Liver (tissue), 9 donors: ENCODE data around the gene SLC17A3. TPM values are rescaled to one million over a fixed set of nuclear protein-coding genes. Genes with fewer than 3 reads are reported as not detected.
A peak's percentile ranks its signal among the peaks of the same experiment; 100 is the strongest.

Source experiments
- DNase-seq: peaks from one replicate; pipeline ENCODE4 v3.0.0-alpha.2; 2017; ENCODE audit warnings: low spot score
- H3K27ac ChIP-seq, 2 donors: one replicate each; pipeline ENCODE4 v1.7.0; 2013; ENCODE audit warnings: inconsistent platforms in 2 of 2, low read length in 2 of 2, control low read depth in 1 of 2, low read depth in 1 of 2, mild to moderate bottlenecking in 1 of 2
- H3K27me3 ChIP-seq, 4 donors: one replicate each; pipeline versions ENCODE4 v1.6.1 to v1.7.0; 2013; ENCODE audit warnings: low read length in 3 of 4, inconsistent platforms in 1 of 4, mild to moderate bottlenecking in 1 of 4, moderate library complexity in 1 of 4; ENCODE audit not compliant: control insufficient read depth in 4 of 4, insufficient read depth in 4 of 4
- H3K36me3 ChIP-seq, 4 donors: one replicate each; pipeline versions ENCODE4 v1.6.1 to v1.7.0; 2013; ENCODE audit warnings: low read length in 3 of 4, mild to moderate bottlenecking in 3 of 4, low read depth in 1 of 4, moderate library complexity in 1 of 4; ENCODE audit not compliant: control insufficient read depth in 4 of 4, insufficient read depth in 3 of 4
- H3K4me1 ChIP-seq, 4 donors: one replicate each; pipeline versions ENCODE4 v1.6.1 to v1.7.0; 2013; ENCODE audit warnings: low read length in 3 of 4, mild to moderate bottlenecking in 3 of 4, moderate library complexity in 1 of 4; ENCODE audit not compliant: control insufficient read depth in 4 of 4, insufficient read depth in 4 of 4
- H3K4me3 ChIP-seq, 3 donors: one replicate each; pipeline versions ENCODE4 v1.6.1 to v1.7.0; 2013; ENCODE audit warnings: low read length in 3 of 3, control low read depth in 1 of 3, low read depth in 1 of 3, mild to moderate bottlenecking in 1 of 3
- H3K9ac ChIP-seq, 2 donors: one replicate each; pipeline ENCODE4 v1.7.0; 2013; ENCODE audit warnings: low read length in 2 of 2, mild to moderate bottlenecking in 2 of 2, moderate library complexity in 2 of 2, control low read depth in 1 of 2, low read depth in 1 of 2
- H3K9me3 ChIP-seq, 4 donors: one replicate each; pipeline versions ENCODE4 v1.6.1 to v1.7.0; 2013; ENCODE audit warnings: low read length in 3 of 4; ENCODE audit not compliant: control insufficient read depth in 4 of 4
- EGR1 ChIP-seq, 2 donors: IDR thresholded peaks; 2 replicates each; pipeline ENCODE4 v1.6.1; 2016 to 2018; ENCODE audit warnings: antibody characterized with exemption in 2 of 2, low read depth in 2 of 2
- FOXA1 ChIP-seq: IDR thresholded peaks from 2 replicates; pipeline ENCODE4 v1.6.1; 2016; ENCODE audit warnings: antibody characterized with exemption
- FOXA2 ChIP-seq: IDR thresholded peaks from 2 replicates; pipeline ENCODE4 v1.6.1; 2016; ENCODE audit warnings: antibody characterized with exemption
- GABPA ChIP-seq, 2 donors: IDR thresholded peaks in 1 of 2; conservative IDR thresholded peaks in 1 of 2; 2 replicates each; pipeline ENCODE4 v1.6.1; 2016; ENCODE audit warnings: antibody characterized with exemption in 2 of 2, mild to moderate bottlenecking in 1 of 2, moderate library complexity in 1 of 2
- HNF4A ChIP-seq, 2 donors: conservative IDR thresholded peaks; 2 replicates each; pipeline ENCODE4 v1.6.1; 2016; ENCODE audit warnings: antibody characterized with exemption in 2 of 2, mild to moderate bottlenecking in 2 of 2
- HNF4G ChIP-seq: IDR thresholded peaks from 2 replicates; pipeline ENCODE4 v1.6.1; 2016; ENCODE audit warnings: antibody characterized with exemption
- JUND ChIP-seq, 2 donors: IDR thresholded peaks; 2 replicates each; pipeline ENCODE4 v1.6.1; 2016; ENCODE audit warnings: antibody characterized with exemption in 2 of 2
- NR2F2 ChIP-seq: IDR thresholded peaks from 2 replicates; pipeline ENCODE4 v1.6.1; 2016; ENCODE audit warnings: antibody characterized with exemption
- RAD21 ChIP-seq, 2 donors: IDR thresholded peaks; 2 replicates each; pipeline ENCODE4 v1.6.1; 2016; ENCODE audit warnings: antibody characterized with exemption in 2 of 2, mild to moderate bottlenecking in 2 of 2
- RXRA ChIP-seq, 2 donors: IDR thresholded peaks; 2 replicates each; pipeline ENCODE4 v1.6.1; 2017 to 2018; ENCODE audit warnings: antibody characterized with exemption in 2 of 2, mild to moderate bottlenecking in 1 of 2
- TAF1 ChIP-seq: conservative IDR thresholded peaks from 2 replicates; pipeline ENCODE4 v1.6.1; 2016; ENCODE audit warnings: antibody characterized with exemption, mild to moderate bottlenecking
- YY1 ChIP-seq: IDR thresholded peaks from 2 replicates; pipeline ENCODE4 v1.6.1; 2016; ENCODE audit warnings: antibody characterized with exemption, mild to moderate bottlenecking
- WGBS: extraction: QIAGEN DNeasy Blood & Tissue Kit; methylation state at CpG from one replicate; pipeline ENCODE4 v1.1.7; 2013; 5-methylcytosine and 5-hydroxymethylcytosine counted together
- polyA plus RNA-seq, 2 donors: library from polyadenylated mRNA; stranded (reverse) in 1 of 2; unstranded in 1 of 2; fragments of 200-250 nt in 1 of 2; fragments of >200 nt in 1 of 2; fragmentation: Nextera tagmentation in 1 of 2; extraction: Ambion mirVana in 1 of 2; gene quantifications; one replicate each; pipeline versions ENCODE4 v1.2.1 to v1.2.3, GENCODE V29; 2013 to 2015
- total RNA-seq, 2 donors: library from RNA; depleted of rRNA; stranded (reverse); fragments of >200 nt; gene quantifications; one replicate each; pipeline ENCODE4 v1.2.3, GENCODE V29; 2014
- TF ChIP-seq, protein P1 (sequence below): IDR thresholded peaks from 2 replicates; pipeline ENCODE4 v1.6.1; 2016; ENCODE audit warnings: antibody characterized with exemption
- TF ChIP-seq, protein P2 (sequence below): IDR thresholded peaks from 2 replicates; pipeline ENCODE4 v1.6.1; 2016; ENCODE audit warnings: antibody characterized with exemption
- TF ChIP-seq, protein P3 (sequence below): IDR thresholded peaks from 2 replicates; pipeline ENCODE4 v1.6.1; 2016; ENCODE audit warnings: antibody characterized with exemption
- TF ChIP-seq, protein P4 (sequence below): IDR thresholded peaks from 2 replicates; pipeline ENCODE4 v1.6.1; 2016; ENCODE audit warnings: antibody characterized with exemption, mild to moderate bottlenecking
- TF ChIP-seq, protein P5 (sequence below): fragments of 150-350 bp; IDR thresholded peaks from 2 replicates; pipeline ENCODE4 v1.5.1; 2017; ENCODE audit warnings: improper control_type of control experiment, low read depth, low read length; ENCODE audit not compliant: missing input control
- donor health status: healthy.
- donor health status: healthy.
- donor health status: healthy.
- donor health status: healthy.
- donor health status: healthy.

SLC17A3 gene
- total and polyA plus RNA-seq, 4 donors, result 1.6 to 23.2 (median 10.9) TPM

DNA sequence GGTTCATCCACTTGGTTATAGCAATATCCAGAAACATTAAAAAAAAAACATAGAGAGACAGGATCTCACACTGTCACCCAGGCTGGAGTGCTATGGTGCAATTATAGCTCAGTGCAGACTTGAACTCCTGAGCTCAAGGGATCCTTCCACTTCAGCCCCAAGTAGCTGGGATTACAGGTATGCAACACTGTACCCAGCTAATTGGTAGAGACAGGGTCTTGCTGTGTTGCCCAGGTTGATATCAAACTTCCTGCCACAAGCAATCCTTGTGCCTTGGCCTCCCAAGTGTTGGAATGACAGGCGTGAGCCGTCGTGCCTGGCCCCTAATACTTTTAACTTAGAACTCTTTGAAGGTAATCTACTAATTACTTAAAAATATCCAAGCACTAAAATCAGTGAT, 41.4 kb downstream of the SLC17A3 start:
- DNase-seq, result no peak
- TF ChIP-seq, protein P1, sequence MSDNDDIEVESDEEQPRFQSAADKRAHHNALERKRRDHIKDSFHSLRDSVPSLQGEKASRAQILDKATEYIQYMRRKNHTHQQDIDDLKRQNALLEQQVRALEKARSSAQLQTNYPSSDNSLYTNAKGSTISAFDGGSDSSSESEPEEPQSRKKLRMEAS, result no peak
- TF ChIP-seq FOXA1, result no peak
- TF ChIP-seq EGR1 (IDR thresholded peaks at IDR 0.05; ENCODE audit: low read depth in 2 of 2), result no peak
- no peak for TF ChIP-seq YY1
- no peak for TF ChIP-seq JUND (IDR thresholded peaks at IDR 0.05)
- TF ChIP-seq HNF4G, result no peak
- TF ChIP-seq TAF1, result no peak
- TF ChIP-seq GABPA (IDR thresholded peaks at IDR 0.05 in 1 of 2, conservative IDR thresholded peaks at IDR 0.05 in 1 of 2), result no peak
- no peak for TF ChIP-seq NR2F2
- TF ChIP-seq, protein P2, sequence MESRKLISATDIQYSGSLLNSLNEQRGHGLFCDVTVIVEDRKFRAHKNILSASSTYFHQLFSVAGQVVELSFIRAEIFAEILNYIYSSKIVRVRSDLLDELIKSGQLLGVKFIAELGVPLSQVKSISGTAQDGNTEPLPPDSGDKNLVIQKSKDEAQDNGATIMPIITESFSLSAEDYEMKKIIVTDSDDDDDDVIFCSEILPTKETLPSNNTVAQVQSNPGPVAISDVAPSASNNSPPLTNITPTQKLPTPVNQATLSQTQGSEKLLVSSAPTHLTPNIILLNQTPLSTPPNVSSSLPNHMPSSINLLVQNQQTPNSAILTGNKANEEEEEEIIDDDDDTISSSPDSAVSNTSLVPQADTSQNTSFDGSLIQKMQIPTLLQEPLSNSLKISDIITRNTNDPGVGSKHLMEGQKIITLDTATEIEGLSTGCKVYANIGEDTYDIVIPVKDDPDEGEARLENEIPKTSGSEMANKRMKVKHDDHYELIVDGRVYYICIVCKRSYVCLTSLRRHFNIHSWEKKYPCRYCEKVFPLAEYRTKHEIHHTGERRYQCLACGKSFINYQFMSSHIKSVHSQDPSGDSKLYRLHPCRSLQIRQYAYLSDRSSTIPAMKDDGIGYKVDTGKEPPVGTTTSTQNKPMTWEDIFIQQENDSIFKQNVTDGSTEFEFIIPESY, result no peak
- TF ChIP-seq HNF4A (conservative IDR thresholded peaks at IDR 0.05), result no peak
- TF ChIP-seq RXRA (IDR thresholded peaks at IDR 0.05), result no peak
- TF ChIP-seq, protein P3, sequence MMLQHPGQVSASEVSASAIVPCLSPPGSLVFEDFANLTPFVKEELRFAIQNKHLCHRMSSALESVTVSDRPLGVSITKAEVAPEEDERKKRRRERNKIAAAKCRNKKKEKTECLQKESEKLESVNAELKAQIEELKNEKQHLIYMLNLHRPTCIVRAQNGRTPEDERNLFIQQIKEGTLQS, result no peak
- TF ChIP-seq, protein P4, sequence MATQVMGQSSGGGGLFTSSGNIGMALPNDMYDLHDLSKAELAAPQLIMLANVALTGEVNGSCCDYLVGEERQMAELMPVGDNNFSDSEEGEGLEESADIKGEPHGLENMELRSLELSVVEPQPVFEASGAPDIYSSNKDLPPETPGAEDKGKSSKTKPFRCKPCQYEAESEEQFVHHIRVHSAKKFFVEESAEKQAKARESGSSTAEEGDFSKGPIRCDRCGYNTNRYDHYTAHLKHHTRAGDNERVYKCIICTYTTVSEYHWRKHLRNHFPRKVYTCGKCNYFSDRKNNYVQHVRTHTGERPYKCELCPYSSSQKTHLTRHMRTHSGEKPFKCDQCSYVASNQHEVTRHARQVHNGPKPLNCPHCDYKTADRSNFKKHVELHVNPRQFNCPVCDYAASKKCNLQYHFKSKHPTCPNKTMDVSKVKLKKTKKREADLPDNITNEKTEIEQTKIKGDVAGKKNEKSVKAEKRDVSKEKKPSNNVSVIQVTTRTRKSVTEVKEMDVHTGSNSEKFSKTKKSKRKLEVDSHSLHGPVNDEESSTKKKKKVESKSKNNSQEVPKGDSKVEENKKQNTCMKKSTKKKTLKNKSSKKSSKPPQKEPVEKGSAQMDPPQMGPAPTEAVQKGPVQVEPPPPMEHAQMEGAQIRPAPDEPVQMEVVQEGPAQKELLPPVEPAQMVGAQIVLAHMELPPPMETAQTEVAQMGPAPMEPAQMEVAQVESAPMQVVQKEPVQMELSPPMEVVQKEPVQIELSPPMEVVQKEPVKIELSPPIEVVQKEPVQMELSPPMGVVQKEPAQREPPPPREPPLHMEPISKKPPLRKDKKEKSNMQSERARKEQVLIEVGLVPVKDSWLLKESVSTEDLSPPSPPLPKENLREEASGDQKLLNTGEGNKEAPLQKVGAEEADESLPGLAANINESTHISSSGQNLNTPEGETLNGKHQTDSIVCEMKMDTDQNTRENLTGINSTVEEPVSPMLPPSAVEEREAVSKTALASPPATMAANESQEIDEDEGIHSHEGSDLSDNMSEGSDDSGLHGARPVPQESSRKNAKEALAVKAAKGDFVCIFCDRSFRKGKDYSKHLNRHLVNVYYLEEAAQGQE, result no peak
- TF ChIP-seq, protein P5, sequence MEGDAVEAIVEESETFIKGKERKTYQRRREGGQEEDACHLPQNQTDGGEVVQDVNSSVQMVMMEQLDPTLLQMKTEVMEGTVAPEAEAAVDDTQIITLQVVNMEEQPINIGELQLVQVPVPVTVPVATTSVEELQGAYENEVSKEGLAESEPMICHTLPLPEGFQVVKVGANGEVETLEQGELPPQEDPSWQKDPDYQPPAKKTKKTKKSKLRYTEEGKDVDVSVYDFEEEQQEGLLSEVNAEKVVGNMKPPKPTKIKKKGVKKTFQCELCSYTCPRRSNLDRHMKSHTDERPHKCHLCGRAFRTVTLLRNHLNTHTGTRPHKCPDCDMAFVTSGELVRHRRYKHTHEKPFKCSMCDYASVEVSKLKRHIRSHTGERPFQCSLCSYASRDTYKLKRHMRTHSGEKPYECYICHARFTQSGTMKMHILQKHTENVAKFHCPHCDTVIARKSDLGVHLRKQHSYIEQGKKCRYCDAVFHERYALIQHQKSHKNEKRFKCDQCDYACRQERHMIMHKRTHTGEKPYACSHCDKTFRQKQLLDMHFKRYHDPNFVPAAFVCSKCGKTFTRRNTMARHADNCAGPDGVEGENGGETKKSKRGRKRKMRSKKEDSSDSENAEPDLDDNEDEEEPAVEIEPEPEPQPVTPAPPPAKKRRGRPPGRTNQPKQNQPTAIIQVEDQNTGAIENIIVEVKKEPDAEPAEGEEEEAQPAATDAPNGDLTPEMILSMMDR, result no peak
- no peak for TF ChIP-seq FOXA2
- Histone ChIP-seq H3K9ac (no peak overlapping the region), H3K4me3 (no peak overlapping the region), H3K27ac (peak overlapping the region; percentile 68 to 93), H3K36me3 (no peaks in the 10 kb centered on the region), H3K9me3 (no peaks in the 10 kb centered on the region), H3K4me1 (peaks cover 0 to 37% (median 22%) of the 10 kb centered on the region in 4 donors), H3K27me3 (no peaks in the 10 kb centered on the region)
- WGBS, result 90% methylated on average over 3 of the region's 3 CpGs

DNA sequence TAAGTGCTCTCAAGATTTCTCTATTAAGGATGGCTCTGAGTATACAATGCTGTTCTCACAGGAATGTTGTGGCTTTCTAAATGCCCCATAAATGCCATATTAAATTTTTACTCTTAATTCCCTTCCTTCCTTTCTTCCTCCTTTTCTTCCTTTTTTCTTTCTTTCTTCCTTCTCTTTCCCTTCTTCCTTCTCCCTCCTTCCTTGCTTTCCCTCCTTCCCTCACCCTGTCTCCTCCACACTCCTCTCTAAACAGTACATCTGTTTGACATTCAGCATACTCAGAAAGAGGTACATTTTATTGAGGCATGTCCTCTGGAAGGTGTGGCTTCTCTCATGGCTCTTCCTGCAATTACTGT, 41.8 kb downstream of the SLC17A3 start:
- H3K27ac ChIP-seq, result peak overlapping the region; percentile 68 to 93
- no peaks in the 10 kb centered on the region for H3K9me3 ChIP-seq
- H3K4me1 ChIP-seq, result peaks cover 0 to 37% (median 20%) of the 10 kb centered on the region in 4 donors
- H3K27me3 ChIP-seq, result no peaks in the 10 kb centered on the region
- no peaks in the 10 kb centered on the region for H3K36me3 ChIP-seq
- H3K4me3 ChIP-seq, result no peak overlapping the region
- peak overlapping the region in 1 of 2 donors; percentile 58 for H3K9ac ChIP-seq
- DNase-seq, result no peak
- TF ChIP-seq JUND (IDR thresholded peaks at IDR 0.05), result no peak
- no peak for TF ChIP-seq FOXA2
- TF ChIP-seq, protein P1, result no peak
- TF ChIP-seq, protein P5, result no peak
- no peak for TF ChIP-seq HNF4G
- no peak for TF ChIP-seq HNF4A (conservative IDR thresholded peaks at IDR 0.05)
- TF ChIP-seq, protein P3, result no peak
- TF ChIP-seq RXRA (IDR thresholded peaks at IDR 0.05), result no peak
- no peak for TF ChIP-seq EGR1 (IDR thresholded peaks at IDR 0.05; ENCODE audit: low read depth in 2 of 2)
- TF ChIP-seq, protein P4, result no peak
- no peak for TF ChIP-seq GABPA (IDR thresholded peaks at IDR 0.05 in 1 of 2, conservative IDR thresholded peaks at IDR 0.05 in 1 of 2)
- no peak for TF ChIP-seq RAD21 (IDR thresholded peaks at IDR 0.05)
- TF ChIP-seq NR2F2, result no peak
